ENCODE measurements around the gene VGLL2.

GRCh38 chr6:117229870-117230269 lies 35.5 kb upstream of the VGLL2 start:
- no peak for TF ChIP-seq POLR2A (IDR thresholded peaks at IDR 0.05)
- TF ChIP-seq, protein P1, sequence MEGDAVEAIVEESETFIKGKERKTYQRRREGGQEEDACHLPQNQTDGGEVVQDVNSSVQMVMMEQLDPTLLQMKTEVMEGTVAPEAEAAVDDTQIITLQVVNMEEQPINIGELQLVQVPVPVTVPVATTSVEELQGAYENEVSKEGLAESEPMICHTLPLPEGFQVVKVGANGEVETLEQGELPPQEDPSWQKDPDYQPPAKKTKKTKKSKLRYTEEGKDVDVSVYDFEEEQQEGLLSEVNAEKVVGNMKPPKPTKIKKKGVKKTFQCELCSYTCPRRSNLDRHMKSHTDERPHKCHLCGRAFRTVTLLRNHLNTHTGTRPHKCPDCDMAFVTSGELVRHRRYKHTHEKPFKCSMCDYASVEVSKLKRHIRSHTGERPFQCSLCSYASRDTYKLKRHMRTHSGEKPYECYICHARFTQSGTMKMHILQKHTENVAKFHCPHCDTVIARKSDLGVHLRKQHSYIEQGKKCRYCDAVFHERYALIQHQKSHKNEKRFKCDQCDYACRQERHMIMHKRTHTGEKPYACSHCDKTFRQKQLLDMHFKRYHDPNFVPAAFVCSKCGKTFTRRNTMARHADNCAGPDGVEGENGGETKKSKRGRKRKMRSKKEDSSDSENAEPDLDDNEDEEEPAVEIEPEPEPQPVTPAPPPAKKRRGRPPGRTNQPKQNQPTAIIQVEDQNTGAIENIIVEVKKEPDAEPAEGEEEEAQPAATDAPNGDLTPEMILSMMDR (IDR thresholded peaks at IDR 0.05) = no peak

Data from thyroid gland (tissue), 4 donors.